Cortex of kidney (tissue), 1 donor: ENCODE results near the gene TNFRSF8.

Experiments used
- DNase-seq: peaks from one replicate; lab custom pipeline; 2025; lab: John Stamatoyannopoulos, UW

Gene TNFRSF8

DNA sequence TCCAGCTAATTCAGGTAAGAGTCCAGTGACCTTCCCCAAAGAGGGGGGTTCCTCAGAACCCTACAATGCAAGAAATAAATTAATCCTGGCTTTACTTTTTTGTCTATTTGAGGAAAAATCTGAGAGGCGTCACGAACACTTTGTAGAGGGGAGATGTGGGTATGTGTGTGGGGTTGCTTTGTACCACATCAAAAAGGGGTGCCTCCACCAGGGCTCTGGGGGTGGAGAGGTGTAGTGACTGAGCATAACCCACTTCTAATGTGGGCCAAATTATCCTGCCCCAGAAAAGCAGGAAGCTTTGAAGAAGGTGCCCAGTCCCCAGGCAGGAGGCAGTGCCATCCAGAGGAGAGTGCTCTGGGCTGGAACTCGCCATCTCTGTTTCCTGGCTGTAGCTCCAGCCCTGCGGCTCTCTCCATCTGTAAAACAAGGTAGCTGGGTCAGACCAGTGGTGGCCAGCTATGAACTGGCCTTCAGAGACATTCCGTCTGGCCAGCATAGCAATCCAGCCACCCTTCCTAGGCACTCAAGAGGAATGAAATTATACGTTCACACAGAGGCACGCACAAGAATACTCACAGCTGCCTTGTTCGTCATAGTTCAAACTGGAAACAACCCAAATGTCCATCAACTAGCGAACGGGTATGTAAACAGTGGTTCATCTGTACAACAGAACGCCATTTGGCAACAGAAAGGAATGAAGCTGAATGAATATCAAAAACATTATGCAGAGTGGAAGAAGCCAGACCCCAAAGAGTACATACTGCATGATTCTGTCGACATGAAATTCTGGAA is 58.3 kb downstream of the TNFRSF8 start:
- no peak for DNase-seq

DNA sequence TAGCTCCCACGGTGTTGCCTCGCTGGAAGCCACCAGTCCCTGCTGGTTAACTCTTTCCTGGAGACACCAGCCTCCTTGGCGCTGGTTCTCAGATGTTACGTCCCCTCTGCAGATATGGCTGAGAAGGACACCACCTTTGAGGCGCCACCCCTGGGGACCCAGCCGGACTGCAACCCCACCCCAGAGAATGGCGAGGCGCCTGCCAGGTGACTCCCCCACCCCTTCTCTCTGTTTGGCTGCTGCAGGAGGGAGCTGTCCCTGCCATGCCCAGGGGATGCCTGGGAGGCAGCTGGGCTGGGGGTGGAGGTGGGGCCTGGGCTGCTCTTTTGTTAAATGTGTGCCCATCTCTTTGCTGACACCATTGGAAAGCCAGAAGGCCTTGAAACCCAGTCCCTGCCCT is 60.1 kb downstream of the TNFRSF8 start:
- no peak for DNase-seq

DNA sequence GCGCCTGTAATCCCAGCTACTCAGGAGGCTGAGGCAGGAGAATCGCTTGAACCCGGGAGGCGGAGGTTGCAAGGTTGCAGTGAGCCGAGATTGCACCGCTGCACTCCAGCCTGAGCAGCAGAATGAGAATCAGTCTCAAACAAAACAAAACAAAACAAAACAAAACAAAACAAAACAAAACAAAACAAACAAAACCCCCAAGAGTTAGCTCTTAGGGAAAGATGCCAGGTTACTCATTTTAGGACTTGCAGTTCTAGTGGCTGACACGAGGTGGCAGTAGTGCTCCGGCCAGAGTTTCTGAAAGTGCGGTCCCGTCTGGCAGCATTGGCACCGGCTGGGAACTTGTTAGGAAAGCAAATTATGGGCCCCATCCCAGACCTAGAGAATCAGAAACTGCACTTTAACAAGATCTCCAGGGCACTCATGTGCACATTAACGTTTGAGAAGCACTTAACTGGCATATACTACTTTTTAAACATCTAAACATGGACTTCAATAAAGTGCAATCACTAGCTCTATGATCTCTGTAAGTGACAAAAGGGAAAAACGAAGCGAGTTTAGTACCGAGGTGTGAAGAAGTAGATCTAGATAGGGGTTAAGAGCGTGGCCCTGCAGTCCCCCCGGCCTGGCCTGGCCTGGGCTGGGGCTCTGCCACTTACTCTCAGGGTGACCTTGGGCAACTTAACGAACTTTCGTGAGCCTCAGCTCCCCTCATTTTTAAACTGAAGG is 61.8 kb downstream of the TNFRSF8 start:
- no peak for DNase-seq

DNA sequence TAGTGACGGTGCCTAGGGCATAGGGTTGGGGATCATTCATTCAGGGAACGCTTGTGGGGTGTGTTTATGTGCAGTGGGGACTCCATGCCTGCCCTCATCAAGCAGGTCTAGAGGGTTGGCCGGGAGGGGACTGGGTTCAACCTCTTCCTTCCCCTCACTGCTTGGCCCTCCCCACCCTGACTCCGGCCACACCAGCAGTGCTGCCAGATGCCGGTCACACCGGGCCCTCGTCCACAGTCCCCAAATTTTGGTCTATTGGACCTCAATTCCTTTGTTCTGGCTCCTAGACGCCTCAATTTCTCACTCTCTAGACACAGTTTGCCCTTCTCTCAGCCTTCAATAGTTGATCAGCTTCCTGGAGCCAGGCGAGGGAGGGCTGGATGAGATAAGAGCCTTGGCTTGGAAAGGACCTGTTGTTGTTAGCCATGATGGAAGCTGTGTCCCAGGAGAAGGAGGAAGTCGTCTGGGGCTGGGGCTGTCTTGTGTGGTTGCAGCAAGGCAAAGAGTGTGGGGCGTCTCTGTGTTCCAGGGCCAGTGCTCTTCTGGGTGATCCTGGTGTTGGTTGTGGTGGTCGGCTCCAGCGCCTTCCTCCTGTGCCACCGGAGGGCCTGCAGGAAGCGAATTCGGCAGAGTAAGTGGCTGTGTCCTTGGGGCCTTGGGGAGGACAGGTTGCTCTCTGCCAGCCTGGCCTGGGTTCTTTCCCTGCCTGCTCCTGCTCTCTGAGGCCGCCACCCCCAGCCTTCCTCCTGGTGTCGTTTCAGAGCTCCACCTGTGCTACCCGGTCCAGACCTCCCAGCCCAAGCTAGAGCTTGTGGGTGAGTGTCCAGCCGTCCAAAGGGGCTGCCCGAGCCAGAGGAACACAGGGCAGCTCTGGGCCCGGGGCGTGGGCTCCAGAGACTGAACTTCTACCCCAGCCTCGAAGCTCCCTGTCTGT is 62.6 kb downstream of the TNFRSF8 start:
- no peak for DNase-seq

DNA sequence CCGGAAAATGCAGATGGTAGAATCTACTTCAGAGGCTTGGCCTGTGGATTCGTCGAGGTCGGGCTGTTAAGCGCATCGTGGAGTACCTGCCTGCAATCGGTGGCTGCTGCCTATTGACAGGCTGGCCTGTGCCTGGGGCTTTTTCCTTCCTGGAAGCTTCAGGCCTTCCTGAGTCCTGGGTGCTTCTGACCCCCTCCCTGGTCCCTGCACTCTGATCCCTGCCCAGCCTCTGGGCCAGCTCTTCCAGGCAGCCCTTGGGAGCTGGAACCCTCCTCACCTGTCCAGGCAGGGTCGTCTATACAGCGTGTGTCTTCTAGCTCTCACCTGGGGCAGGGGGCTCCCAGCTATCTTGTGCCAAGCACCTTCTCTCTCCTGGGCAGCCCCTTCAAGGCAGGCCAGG is 63.7 kb downstream of the TNFRSF8 start:
- DNase-seq, result no peak

DNA sequence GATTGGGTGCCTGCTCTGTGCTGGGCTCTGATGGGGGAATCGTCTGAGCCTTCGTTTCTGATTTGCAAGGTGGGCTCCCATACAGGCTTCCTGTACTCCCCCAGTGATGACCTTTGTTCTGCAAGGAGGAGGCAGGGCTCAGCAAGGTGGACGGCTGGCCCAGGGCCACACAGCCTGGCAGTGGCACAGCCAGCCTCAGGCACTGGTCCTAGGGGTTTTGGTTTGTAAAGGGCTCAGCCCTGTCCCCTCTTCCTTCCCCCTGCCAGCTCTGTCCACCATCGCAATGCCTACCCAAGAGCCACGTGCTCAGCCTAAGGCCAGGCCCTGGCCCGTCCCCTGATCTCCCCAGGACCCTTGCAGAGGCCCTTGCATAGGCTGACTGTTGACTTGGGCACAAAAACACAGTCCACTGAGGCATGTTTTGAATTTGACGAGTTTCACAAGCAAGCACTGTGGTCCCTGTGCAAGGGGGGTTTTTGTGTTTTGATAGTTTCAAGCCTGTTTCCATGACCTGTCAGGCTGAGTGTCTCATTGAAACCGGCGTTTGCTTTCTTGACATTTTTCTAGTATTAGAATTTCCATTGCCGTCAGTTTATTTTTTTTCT is 64.2 kb downstream of the TNFRSF8 start:
- no peak for DNase-seq

DNA sequence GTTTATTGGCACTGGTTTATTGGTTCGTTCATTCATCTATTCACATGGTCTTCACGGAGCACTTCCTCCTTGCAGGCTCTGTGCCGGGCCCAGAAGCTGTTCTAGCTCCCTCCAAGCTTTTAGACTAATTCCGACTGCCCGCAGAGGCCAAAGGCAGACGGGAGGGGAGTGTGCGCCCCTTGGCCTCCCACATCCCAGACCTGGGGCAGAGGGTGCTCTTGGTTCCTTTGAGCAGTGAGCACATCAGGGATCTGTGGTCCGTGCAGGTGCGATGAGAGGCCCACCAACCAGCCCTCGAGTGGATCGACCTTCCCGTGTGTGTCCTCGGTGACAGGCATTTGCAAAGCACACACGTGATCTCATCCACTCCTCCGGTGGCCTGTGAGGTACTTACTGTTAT is 65.0 kb downstream of the TNFRSF8 start:
- no peak for DNase-seq

DNA sequence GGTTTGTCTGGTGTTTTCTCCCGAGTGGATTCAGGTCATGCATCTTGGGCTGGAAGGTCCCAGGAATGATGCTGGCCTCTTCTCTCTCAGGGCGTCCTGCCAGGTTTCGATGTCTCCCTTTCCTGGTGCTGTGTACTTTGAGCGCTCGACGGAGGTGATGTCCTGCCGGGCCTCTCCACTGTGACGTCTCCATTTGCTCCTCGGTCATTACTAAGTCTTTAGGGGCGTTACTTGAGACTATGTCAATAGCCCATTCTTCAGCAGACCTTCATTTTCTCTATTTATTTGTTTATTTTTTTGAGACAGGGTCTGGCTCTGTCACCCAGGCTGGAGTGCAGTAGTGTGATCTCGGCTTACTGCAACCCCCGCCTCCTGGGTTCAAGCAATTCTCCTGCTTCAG is 66.5 kb downstream of the TNFRSF8 start:
- no peak for DNase-seq

DNA sequence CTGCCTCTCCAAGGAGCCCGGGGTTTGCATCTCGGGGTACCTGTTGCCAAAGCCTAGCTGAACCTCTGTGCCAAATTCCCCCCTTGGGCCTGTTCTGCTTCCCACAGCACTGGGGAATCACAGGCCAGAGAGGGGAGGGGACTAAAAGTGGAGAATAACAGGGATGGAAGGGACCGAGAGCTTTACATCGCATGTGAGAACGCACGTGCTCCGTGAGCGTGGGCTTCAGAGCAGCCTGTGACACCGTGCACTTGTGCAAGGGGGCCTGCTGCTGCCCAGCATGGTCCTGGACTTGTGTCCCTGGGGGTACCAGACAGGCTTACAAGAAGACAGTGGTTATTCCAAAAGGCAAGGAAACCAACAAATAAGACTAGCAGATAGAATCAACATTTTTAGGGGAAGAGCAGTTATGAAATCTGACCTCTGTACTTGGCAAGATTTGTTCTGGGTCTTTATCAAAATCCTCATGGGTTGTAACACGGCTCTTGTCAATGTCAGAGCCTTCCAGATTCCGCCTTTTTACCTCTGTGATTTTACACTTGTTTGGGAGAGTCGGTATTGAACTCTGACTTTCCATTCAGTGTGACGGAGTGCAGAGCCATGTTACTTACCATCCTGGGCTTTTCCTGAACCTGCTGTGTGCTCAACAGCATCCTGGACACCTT is 67.5 kb downstream of the TNFRSF8 start:
- no peak for DNase-seq

DNA sequence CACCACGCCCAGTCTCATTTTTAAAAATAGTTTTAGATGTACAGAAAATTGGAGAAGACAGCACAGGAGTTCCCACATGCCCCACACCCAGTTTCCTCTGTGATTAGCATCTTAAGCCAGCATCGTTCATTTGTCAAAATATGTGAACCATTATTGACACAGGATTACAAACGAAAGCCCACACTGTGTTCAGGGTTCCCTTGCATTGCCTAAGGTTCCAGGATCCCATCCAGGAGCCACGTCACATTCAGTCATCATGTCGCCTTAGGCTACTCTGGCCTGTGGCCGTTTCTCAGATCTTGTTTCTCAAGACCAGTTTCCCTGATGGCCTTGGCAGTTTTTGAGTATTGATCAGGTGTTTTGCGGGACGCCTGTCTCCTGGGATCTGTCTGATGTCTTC is 69.0 kb downstream of the TNFRSF8 start:
- no peak for DNase-seq

DNA sequence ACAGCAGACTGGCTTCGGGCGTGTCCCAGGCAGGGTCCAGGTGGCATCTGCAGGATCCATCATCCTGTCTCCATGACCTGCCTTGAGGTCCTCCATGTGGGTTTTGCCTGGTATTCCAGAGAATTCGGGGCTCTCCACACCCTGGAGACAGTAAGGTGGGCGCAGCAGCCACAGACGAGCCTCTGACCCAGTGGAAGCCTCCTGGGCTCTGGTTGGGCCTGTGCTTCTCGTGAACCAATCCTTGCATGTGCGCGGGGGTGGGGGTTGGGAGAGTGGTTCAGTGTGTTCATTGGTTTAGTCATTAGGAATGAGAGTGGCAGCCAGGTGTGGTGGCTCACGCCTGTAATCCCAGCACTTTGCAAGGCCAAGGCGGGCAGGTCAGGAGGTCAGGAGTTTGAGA is 71.6 kb downstream of the TNFRSF8 start:
- no peak for DNase-seq

DNA sequence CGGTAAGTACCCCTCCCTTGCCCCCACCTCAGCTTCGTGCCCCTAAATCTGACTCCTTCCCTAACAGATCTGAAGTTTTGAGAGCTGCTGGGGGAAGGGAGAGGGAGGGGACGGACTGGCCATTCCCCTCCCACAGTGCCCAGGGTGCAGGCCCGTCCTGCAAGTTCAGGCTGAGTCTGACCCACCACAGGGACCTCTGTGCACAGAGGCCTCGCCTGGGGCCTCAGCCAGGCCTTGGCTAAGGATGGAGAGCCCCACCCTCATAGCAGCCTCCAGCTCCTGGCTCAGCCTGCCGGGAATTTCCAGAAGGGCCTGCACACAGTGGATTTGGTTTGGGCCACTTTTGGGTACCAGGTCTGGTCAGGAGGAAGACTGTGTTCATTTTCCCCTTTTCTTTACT is 72.5 kb downstream of the TNFRSF8 start:
- no peak for DNase-seq

DNA sequence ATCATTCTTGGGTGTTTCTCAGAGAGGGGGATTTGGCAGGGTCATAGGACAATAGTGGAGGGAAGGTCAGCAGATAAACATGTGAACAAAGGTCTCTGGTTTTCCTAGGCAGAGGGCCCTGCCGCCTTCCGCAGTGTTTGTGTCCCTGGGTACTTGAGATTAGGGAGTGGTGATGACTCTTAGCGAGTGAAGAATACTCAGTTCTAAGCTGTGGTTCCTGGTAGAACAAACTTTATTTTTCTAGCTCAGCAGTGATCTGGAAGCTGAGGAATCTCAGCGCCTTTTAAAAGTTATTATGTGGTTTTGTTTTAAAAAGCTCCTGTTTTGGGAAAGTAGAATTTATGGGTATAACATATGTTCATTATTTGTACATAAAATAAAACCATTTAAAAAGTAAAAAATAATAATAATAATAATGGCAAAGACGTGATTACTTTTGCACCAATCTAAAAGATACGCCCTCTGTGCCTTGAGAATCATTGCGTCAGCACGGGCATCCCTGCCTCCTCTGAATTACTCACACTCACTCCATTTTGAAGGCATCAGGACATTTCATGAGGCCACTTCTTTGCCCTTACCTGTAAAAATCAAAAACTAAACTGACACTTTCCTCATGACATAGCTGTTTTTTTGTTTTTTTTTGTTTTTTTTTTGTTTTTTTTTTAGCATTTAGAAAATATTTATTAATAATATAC is 74.0 kb downstream of the TNFRSF8 start:
- no peak for DNase-seq

DNA sequence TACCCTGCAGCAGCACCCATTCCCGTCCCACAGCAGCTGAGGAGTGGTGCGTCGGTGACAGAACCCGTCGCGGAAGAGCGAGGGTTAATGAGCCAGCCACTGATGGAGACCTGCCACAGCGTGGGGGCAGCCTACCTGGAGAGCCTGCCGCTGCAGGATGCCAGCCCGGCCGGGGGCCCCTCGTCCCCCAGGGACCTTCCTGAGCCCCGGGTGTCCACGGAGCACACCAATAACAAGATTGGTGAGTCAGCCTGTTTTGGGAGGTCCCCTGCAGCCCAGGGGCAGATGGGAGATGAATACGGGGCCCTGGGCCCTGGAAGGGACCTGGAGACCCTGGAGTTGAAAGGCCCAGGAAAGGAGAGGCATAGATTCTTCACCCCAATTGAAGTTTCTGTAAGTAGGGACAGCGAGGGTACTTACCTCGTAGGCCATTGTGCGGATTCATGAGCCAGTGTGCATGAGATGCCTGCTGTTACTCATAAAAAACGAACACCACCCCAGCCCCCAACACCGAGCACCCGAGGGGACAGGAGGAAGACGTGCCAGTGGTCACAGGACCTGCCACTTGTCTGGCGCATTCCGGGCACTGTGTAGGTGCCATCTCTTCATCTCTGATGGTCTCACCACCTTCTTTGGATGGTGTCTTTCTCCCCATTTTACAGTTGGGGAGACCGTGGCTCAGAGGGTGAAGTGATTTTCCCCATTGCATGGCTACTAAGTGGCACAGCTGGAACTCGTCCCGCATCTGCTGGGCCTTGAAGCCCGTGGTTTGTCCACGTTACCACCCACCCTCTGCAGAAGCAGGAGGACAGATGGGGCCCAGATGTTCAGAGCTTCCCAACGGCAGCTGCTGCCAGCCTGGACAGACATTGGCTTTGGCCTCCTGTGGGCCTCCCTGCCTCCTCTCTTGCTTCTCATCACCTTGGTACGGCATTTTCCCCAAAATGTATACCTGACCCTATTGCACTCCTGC is 75.4 kb downstream of the TNFRSF8 start:
- DNase-seq, result no peak

DNA sequence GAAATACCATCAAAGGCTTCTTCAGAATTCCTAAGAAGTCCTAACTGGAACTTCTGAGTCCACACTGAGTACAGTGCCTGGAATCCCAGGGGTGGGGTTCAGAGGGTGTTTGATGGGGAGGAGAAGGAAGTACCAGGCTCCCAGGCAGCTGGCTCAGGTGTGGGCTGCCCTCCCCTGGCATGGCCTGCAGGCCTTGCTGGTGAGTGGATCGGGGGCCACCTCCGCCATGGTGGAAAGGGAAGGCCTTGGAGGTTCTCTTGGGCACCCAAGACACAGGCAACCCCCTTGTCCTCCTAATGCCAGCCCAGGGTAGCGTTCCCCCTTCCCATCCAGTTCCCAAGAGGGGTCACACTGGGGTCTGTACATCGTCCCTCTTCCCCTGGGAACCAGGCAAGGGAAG is 76.9 kb downstream of the TNFRSF8 start:
- DNase-seq, result no peak

DNA sequence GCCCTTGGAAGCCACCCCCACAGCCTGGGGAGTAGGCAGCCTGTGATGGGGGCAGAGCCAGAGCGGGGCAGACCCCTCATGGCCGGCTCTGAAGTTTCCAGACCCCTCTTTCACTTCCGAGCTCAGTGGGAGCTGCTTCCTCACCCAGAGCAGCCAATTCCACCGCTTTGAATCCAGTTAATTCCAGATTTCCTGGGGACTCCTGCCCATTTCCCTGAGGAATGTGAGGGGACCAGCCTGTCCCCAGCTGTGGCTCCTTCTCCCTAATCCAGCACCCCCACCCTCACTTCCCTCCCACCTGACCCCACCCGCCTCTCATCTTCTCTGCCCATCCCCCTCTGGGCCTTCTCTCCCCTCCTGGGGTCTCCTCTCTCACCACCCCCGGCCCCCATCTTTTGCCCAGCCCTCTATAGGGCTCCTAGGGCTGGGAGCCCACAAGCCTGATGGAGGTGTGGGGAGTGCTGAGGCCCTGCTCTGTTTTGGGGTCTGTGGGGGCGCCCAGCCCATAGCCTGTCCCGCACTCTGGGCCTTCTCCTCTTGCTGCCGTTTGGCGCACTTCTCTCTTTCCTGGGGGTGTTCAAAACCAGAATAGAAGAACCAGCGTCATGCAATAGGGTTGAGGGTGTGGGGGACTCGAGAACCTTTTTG is 77.5 kb downstream of the TNFRSF8 start:
- DNase-seq, result no peak

DNA sequence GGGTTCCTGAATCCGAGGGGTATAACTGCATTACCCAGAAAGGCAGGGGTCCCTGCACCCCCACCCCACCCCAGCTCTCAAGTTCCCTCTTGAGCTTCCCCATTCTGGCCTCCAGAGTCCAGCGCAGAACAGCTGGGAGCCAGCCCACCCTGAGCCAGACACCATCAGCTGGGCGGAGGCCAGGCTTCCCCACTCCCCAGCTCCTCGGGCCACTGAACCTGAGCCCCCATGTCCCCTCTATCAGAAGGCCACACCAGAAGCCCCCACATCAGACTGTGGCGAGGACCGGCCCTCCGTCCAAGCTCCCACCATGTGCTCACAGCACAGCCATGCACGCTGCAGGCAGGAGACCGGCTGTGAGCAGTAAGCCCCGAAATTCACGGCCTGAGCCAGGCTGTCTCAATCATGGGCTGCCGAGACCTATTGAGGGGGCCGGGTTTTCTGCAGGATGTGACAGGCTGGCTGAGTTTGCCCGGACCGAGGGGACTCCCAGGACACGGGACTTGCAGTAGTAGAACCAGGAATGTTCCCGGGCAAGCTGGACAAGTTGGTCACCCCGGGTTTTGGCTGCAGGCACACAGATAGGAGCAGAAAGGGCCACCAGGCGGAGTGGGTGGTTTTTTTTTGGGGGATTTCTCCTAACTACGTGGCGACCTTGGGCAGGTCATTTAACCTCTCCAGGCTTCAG is 78.2 kb downstream of the TNFRSF8 start:
- no peak for DNase-seq

DNA sequence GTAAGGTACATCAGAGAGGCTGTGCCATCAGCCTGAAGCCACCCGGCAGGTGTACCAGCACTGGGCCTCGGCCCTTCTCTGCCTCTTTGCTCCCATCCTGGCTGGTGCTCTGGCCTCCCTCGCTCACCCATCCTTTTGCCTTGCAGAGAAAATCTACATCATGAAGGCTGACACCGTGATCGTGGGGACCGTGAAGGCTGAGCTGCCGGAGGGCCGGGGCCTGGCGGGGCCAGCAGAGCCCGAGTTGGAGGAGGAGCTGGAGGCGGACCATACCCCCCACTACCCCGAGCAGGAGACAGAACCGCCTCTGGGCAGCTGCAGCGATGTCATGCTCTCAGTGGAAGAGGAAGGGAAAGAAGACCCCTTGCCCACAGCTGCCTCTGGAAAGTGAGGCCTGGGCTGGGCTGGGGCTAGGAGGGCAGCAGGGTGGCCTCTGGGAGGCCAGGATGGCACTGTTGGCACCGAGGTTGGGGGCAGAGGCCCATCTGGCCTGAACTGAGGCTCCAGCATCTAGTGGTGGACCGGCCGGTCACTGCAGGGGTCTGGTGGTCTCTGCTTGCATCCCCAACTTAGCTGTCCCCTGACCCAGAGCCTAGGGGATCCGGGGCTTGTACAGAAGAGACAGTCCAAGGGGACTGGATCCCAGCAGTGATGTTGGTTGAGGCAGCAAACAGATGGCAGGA is 79.2 kb downstream of the TNFRSF8 start:
- DNase-seq, result no peak
